NCI-H128 (cell line): ENCODE measurements around the gene ADGRD2.

ENCODE experiments used
- DNase-seq: peaks from one replicate; lab custom pipeline; 2025; ENCODE audit not compliant: unreplicated experiment; lab: John Stamatoyannopoulos, UW

Gene ADGRD2

GRCh38 chr9:124456341-124457078 lies 6.3 kb downstream of the ADGRD2 start:
- no peak for DNase-seq

GRCh38 chr9:124457079-124457886 lies 7.0 kb downstream of the ADGRD2 start:
- no peak for DNase-seq

GRCh38 chr9:124457887-124458431 lies 7.7 kb downstream of the ADGRD2 start:
- no peak for DNase-seq

GRCh38 chr9:124458441-124458840 lies 8.2 kb downstream of the ADGRD2 start:
- no peak for DNase-seq

GRCh38 chr9:124462739-124463138 lies 12.5 kb downstream of the ADGRD2 start:
- DNase-seq = no peak

- DNase-seq = no peak
These were observed 15.5 kb downstream of the ADGRD2 start for GRCh38 chr9:124465736-124466135.

- no peak for DNase-seq
These were observed 17.3 kb downstream of the ADGRD2 start for GRCh38 chr9:124467410-124468060.

GRCh38 chr9:124468061-124468740 lies 17.9 kb downstream of the ADGRD2 start:
- no peak for DNase-seq

- DNase-seq = no peak
These were observed 19.0 kb downstream of the ADGRD2 start for GRCh38 chr9:124469011-124469832.

GRCh38 chr9:124470306-124470705 lies 20.1 kb downstream of the ADGRD2 start:
- no peak for DNase-seq

GRCh38 chr9:124470726-124471125 lies 20.5 kb downstream of the ADGRD2 start:
- no peak for DNase-seq

- DNase-seq = no peak
These were observed 21.5 kb downstream of the ADGRD2 start for GRCh38 chr9:124471761-124472160.

- no peak for DNase-seq
These were observed 22.5 kb downstream of the ADGRD2 start for GRCh38 chr9:124472770-124473169.

- no peak for DNase-seq
These were observed 23.1 kb downstream of the ADGRD2 start for GRCh38 chr9:124473310-124473709.

- DNase-seq = no peak
These were observed 23.9 kb downstream of the ADGRD2 start for GRCh38 chr9:124474151-124474550.

GRCh38 chr9:124475158-124475867 lies 25.1 kb downstream of the ADGRD2 start:
- DNase-seq = no peak

- no peak for DNase-seq
These were observed 25.8 kb downstream of the ADGRD2 start for GRCh38 chr9:124475868-124476690.

- DNase-seq = no peak
These were observed 27.0 kb downstream of the ADGRD2 start for GRCh38 chr9:124477211-124477647.
